VCaP (cell line): ENCODE results near the gene FSTL4.

Experiments used
- H3K27ac ChIP-seq: fragments of 450-650 bp; 2 replicates; pipeline ENCODE4 v1.5.1; 2017
- CTCF ChIP-seq: fragments of 450-650 bp; conservative IDR thresholded peaks from 2 replicates; pipeline ENCODE4 v1.5.1; 2017; ENCODE audit warnings: mild to moderate bottlenecking, moderate library complexity

FSTL4 gene

GRCh38 chr5:133196441-133197085 lies 415.8 kb downstream of the FSTL4 start:
- H3K27ac ChIP-seq, result no peak overlapping the region

GRCh38 chr5:133195250-133195649 lies 417.1 kb downstream of the FSTL4 start:
- TF ChIP-seq CTCF, result no peak
- H3K27ac ChIP-seq, result no peak overlapping the region

More at GRCh38 chr5:133196441-133197085, 415.8 kb downstream of the FSTL4 start:
- TF ChIP-seq CTCF, result no peak

- H3K27ac ChIP-seq, result no peak overlapping the region
- TF ChIP-seq CTCF, result no peak
Observed at GRCh38 chr5:133193794-133194193, 418.5 kb downstream of the FSTL4 start.

GRCh38 chr5:133192716-133193115 lies 419.6 kb downstream of the FSTL4 start:
- H3K27ac ChIP-seq, result no peak overlapping the region
- TF ChIP-seq CTCF, result no peak

GRCh38 chr5:133189881-133190280 lies 422.5 kb downstream of the FSTL4 start:
- H3K27ac ChIP-seq, result no peak overlapping the region
- no peak for TF ChIP-seq CTCF

GRCh38 chr5:133179405-133179804 lies 432.9 kb downstream of the FSTL4 start:
- no peak for TF ChIP-seq CTCF
- H3K27ac ChIP-seq, result no peak overlapping the region

GRCh38 chr5:133170756-133171387 lies 441.5 kb downstream of the FSTL4 start:
- H3K27ac ChIP-seq, result peak overlapping the region; percentile 64

- TF ChIP-seq CTCF, result no peak
- no peak overlapping the region for H3K27ac ChIP-seq
Observed at GRCh38 chr5:133164759-133165158, 447.6 kb downstream of the FSTL4 start.
